Right atrium auricular region (tissue), 2 donors: Measurements from ENCODE around the gene PROX1. TPM values are rescaled to one million over a fixed set of nuclear protein-coding genes. Genes with fewer than 3 reads are reported as not detected.

Experiments used
- DNase-seq: peaks from one replicate; pipeline ENCODE4 v3.0.0-alpha.2; 2019; ENCODE audit warnings: low spot score
- H3K27ac ChIP-seq, 2 donors: fragments of 200-600 bp; sonication (generic); 1 replicate in 1 of 2; 2 replicates in 1 of 2; pipeline ENCODE4 v1.5.1; 2016 to 2019
- H3K27me3 ChIP-seq, 2 donors: fragments of 200-600 bp; sonication (generic); one replicate each; pipeline versions ENCODE4 v1.5.1 to v1.6.0; 2017 to 2019
- H3K36me3 ChIP-seq: fragments of 200-600 bp; sonication (generic); one replicate; pipeline ENCODE4 v1.5.1; 2016
- H3K4me1 ChIP-seq, 2 donors: fragments of 200-600 bp; sonication (generic); one replicate each; pipeline versions ENCODE4 v1.5.1 to v1.6.0; 2017 to 2019
- H3K4me3 ChIP-seq, 2 donors: fragments of 200-600 bp; sonication (generic); 1 replicate in 1 of 2; 2 replicates in 1 of 2; pipeline ENCODE4 v1.5.1; 2017 to 2019; ENCODE audit warnings: mild to moderate bottlenecking in 1 of 2, moderate library complexity in 1 of 2
- H3K9me3 ChIP-seq, 2 donors: fragments of 200-600 bp; sonication (generic); one replicate each; pipeline ENCODE4 v1.5.1; 2019
- CTCF ChIP-seq, 2 donors: fragments of 200-600 bp; sonication (generic); IDR thresholded peaks; one replicate each; pipeline ENCODE4 v1.5.1; 2019; ENCODE audit warnings: antibody characterized with exemption in 2 of 2
- total RNA-seq, 2 donors: library from RNA; depleted of rRNA; stranded (reverse); fragments of >200 nt; gene quantifications; one replicate each; pipeline ENCODE4 v1.1.0, GENCODE V29; 2016

The PROX1 gene
- total RNA-seq, 2 donors from 2014 or later = 39.7 to 46.5 TPM

DNA sequence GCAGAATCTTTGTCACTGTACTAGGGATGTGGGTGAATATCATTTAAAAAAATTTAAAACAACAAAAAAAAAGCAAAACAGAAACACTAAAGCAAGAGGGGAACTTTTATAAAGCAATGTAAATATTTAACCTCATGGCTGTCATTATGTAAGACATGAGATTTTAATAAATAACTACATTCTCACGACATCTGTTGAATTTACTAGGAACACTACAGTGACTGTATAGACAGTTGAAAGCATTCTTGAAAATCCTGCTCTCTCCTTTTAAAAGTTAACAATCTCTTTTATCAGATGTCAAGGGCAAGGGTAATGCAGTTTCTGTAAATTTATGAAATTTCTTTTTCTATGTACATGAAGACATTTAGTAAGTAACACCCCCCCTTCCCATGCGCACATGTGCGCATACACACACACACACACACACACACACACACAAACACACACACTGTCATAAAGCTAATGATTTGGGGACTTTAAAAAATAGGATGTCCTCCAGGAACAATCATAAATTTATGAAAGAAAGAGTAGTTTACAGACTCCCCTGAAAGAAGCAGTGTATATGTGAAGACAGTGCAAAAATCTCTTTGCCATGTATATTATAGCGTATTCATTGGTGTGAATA lies 51.7 kb downstream of the PROX1 start:
- H3K4me1 ChIP-seq = no peaks in the 10 kb centered on the region
- no peaks in the 10 kb centered on the region for H3K9me3 ChIP-seq
- no peaks in the 10 kb centered on the region for H3K27me3 ChIP-seq
- no peak for TF ChIP-seq CTCF (IDR thresholded peaks at IDR 0.05)
- no peak for DNase-seq
- no peak overlapping the region for H3K27ac ChIP-seq
- peaks cover 8% of the 10 kb centered on the region for H3K36me3 ChIP-seq
- no peak overlapping the region for H3K4me3 ChIP-seq

DNA sequence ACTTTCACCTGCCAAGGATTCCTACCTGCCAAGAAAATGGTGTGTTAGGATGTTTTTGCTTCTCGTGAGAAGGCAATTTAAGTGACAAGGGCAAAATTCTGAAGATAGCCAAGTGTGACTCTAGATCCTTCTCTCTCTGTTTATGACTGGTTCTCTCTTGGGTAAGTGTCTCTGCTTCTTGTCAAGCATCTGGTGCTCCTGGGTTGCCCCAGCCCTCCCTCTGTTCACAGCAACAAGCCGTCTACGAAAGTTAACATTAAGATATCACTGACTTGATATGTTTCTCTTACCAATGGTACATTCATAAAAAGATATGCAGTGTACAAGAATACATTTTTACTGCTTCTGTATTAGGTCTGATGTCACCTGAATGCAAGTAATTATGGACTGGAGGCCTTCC lies 55.4 kb downstream of the PROX1 start:
- H3K27me3 ChIP-seq = no peaks in the 10 kb centered on the region

GRCh38 chr1:214044438-214045214 lies 56.9 kb downstream of the PROX1 start:
- Histone ChIP-seq H3K9me3 (peaks cover 0 to 9% of the 10 kb centered on the region in 2 donors), H3K4me1 (no peaks in the 10 kb centered on the region), H3K27me3 (no peaks in the 10 kb centered on the region), H3K4me3 (no peak overlapping the region), H3K27ac (no peak overlapping the region), H3K36me3 (no peaks in the 10 kb centered on the region)
- DNase-seq = no peak
- TF ChIP-seq CTCF (IDR thresholded peaks at IDR 0.05) = no peak

More for the DNA sequence above, 55.4 kb downstream of the PROX1 start:
- H3K4me1 ChIP-seq = no peaks in the 10 kb centered on the region
- no peak for DNase-seq
- H3K9me3 ChIP-seq = peaks cover 0 to 3% of the 10 kb centered on the region in 2 donors
- no peaks in the 10 kb centered on the region for H3K36me3 ChIP-seq
- no peak overlapping the region for H3K4me3 ChIP-seq
- H3K27ac ChIP-seq = no peak overlapping the region
- TF ChIP-seq CTCF (IDR thresholded peaks at IDR 0.05) = no peak

DNA sequence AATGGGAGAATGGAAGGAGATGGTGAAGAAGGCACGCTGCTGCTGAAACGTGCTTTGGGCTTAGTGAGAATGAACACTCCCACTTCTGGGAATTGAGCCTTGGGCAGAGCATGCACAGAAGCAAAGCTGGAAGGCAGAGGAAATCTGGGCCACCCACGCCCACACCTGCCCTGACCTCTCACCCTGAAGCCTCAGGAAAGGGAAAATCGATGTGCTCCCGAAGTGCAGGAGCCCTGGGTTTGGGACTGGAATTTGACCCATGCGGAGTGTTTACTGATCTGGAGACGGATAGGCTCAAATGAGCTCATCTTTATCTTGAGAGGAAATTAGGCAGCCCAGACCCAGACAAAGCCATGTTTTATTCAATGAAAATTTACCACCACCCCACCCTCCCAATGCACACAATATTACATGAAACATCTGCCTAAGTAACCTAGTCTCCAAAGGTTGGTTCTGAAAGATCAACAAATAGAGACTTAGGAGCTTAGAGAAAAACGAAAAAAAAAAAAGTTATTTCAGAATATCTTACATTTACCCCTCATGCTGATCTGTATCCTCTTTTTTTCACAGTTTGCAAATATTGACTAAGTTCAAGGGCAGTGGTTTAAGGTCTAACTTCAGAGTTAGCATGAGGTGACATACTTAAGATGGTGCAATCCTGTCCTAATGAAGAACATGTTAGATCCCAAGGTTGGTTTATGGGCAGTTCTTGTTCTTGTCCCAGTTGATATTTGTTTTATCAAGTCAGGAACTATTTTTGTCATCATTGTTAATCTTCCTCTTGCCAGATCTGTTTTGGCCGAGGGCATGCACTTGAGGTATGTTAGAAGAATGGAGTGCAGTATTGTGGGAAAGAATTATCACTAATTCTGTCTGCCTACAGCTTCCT lies 63.0 kb downstream of the PROX1 start:
- Histone ChIP-seq H3K4me1 (no peaks in the 10 kb centered on the region), H3K36me3 (no peaks in the 10 kb centered on the region), H3K9me3 (peaks cover 0 to 9% of the 10 kb centered on the region in 2 donors), H3K4me3 (no peak overlapping the region), H3K27me3 (no peaks in the 10 kb centered on the region), H3K27ac (peak overlapping the region in 1 of 2 donors; percentile 65)
- no peak for TF ChIP-seq CTCF (IDR thresholded peaks at IDR 0.05)
- no peak for DNase-seq

DNA sequence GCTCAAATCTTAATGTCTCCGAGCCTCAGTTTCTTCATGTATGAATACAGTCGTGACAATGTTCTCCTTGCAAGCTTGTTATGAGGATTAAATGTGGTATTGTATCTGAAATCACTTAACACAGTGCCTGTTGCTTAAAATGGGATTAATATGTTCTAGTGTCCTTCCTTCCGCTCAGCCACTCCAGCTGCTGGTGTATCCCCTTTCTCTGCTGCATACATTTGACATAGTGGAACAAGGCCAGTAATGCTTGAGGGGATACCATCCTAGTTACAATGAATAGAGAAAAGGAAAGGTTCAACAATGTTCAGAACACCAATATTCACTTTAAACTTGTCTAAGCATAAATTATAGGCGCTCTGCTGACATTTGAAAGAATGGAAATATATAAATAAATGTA lies 64.0 kb downstream of the PROX1 start:
- Histone ChIP-seq H3K36me3 (no peaks in the 10 kb centered on the region), H3K27me3 (no peaks in the 10 kb centered on the region), H3K27ac (peak overlapping the region in 1 of 2 donors; percentile 65), H3K4me3 (no peak overlapping the region), H3K9me3 (peaks cover 0 to 9% of the 10 kb centered on the region in 2 donors), H3K4me1 (no peaks in the 10 kb centered on the region)
- DNase-seq = no peak
- TF ChIP-seq CTCF (IDR thresholded peaks at IDR 0.05) = no peak
